Measurements from ENCODE around the gene KPTN.

- TF ChIP-seq CTCF (IDR thresholded peaks at IDR 0.05) (peak; percentile 75 to 95 (median 90)), POLR2A (IDR thresholded peaks at IDR 0.05) (no peak)
Measured at GRCh38 chr19:47436712-47437401, 47.2 kb downstream of the KPTN start.

Measured in body of pancreas (tissue), 4 donors.